Fibroblast of villous mesenchyme (primary cell): Measurements from ENCODE around the gene FKBP2. TPM values are rescaled to one million over a fixed set of nuclear protein-coding genes. Genes with fewer than 3 reads are reported as not detected.
A peak's percentile ranks its signal among the peaks of the same experiment; 100 is the strongest.

ENCODE experiments used
- DNase-seq: peaks from one replicate; pipeline ENCODE4 v3.0.0-alpha.2; 2010; ENCODE audit warnings: low read depth
- H3K4me3 ChIP-seq: 2 replicates; pipeline ENCODE4 v1.5.1; 2011; ENCODE audit warnings: low read depth, mild to moderate bottlenecking, low read length
- CTCF ChIP-seq: IDR thresholded peaks from 2 replicates; pipeline ENCODE4 v1.5.1; 2012; ENCODE audit warnings: low read depth, mild to moderate bottlenecking, low read length; ENCODE audit not compliant: insufficient read depth
- total RNA-seq: library from RNA; depleted of rRNA; stranded (reverse); fragments of >200 nt; gene quantifications from 2 replicates; pipeline ENCODE4 v1.2.3, GENCODE V29; 2012

FKBP2 gene
- total RNA-seq, 1 donor, result 47.5 TPM

- no peak for TF ChIP-seq CTCF
- DNase-seq, result no peak
- H3K4me3 ChIP-seq, result peak overlapping the region; percentile 23
These were observed 51.8 kb downstream of the FKBP2 start for GRCh38 chr11:64292460-64293254.

Other genes with a start within 250 kb of the FKBP2 start
- under 0.01 TPM in 2 replicates for gene FLRT1, start 205.2 kb upstream of the FKBP2 start, total RNA-seq
- 8.6 and 12.9 TPM in 2 replicates for gene MACROD1, start 75.0 kb upstream of the FKBP2 start, total RNA-seq
- gene STIP1, start 54.9 kb upstream of the FKBP2 start, total RNA-seq, result 149 and 206 TPM in 2 replicates
- gene FERMT3, start 34.4 kb upstream of the FKBP2 start, total RNA-seq, result 4.3 and 7.4 TPM in 2 replicates
- 32.4 and 33.2 TPM in 2 replicates for gene TRPT1, start 14.9 kb upstream of the FKBP2 start, total RNA-seq
- gene NUDT22, start 14.8 kb upstream of the FKBP2 start, total RNA-seq, result 43.6 and 80.5 TPM in 2 replicates
- gene DNAJC4, start 10.5 kb upstream of the FKBP2 start, total RNA-seq, result 6.5 and 9.3 TPM in 2 replicates
- gene VEGFB, start 6.5 kb upstream of the FKBP2 start, total RNA-seq, result 17.7 and 21.9 TPM in 2 replicates
- 155 and 175 TPM in 2 replicates for gene PPP1R14B, start 5.8 kb downstream of the FKBP2 start, total RNA-seq
- gene PLCB3, start 10.4 kb downstream of the FKBP2 start, total RNA-seq, result 53.8 and 66.5 TPM in 2 replicates
- gene BAD, start 43.6 kb downstream of the FKBP2 start, total RNA-seq, result 64.3 and 86.7 TPM in 2 replicates
- 10.6 and 10.8 TPM in 2 replicates for gene GPR137, start 44.8 kb downstream of the FKBP2 start, total RNA-seq
- gene KCNK4, start 50.2 kb downstream of the FKBP2 start, total RNA-seq, result under 0.01 TPM in 1 of 2 replicates, not detected in the other
- 0.32 TPM in 1 of 2 replicates, not detected in the other for gene CATSPERZ, start 59.3 kb downstream of the FKBP2 start, total RNA-seq
- gene ESRRA, start 64.4 kb downstream of the FKBP2 start, total RNA-seq, result 19.3 and 23.3 TPM in 2 replicates
- gene TRMT112, start 76.5 kb downstream of the FKBP2 start, total RNA-seq, result 144 and 155 TPM in 2 replicates
- 211 and 230 TPM in 2 replicates for gene PRDX5, start 77.0 kb downstream of the FKBP2 start, total RNA-seq
- gene CCDC88B, start 99.1 kb downstream of the FKBP2 start, total RNA-seq, result 1.7 and 3.5 TPM in 2 replicates
- gene RPS6KA4, start 118.1 kb downstream of the FKBP2 start, total RNA-seq, result 35.8 and 48.0 TPM in 2 replicates